GM18873 (cell line): ENCODE results near the gene SEPHS1.

Experiments
- ATAC-seq: cut with Tn5 transposase; IDR thresholded peaks from one replicate; pipeline ENCODE4 v1.9.1; 2021; ENCODE audit warnings: mild to moderate bottlenecking, moderate library complexity, moderate number of reproducible peaks; ENCODE audit not compliant: unreplicated experiment, low FRiP score

SEPHS1 gene

GRCh38 chr10:13329565-13329964 is 18.5 kb downstream of the SEPHS1 start:
- ATAC-seq = no peak

DNA sequence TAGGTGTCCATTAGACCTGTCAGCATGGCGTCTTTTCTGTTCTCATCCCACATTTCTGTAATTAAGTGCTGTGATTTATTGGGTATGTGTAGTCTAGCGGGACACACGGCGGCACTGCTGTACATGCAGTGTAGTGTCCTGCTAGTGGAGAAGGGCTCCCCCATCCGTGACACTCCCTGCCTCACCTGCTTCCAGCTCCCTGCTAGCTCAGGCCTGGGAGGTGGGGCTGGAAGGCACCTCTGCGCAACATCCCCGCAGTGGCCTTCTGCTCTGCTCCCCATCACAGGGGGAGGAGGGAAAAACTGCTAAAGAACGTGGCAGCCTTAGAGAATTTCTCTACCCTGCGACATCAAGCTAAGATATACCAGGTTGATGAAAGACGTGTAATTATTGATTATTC is 19.5 kb downstream of the SEPHS1 start:
- no peak for ATAC-seq

- no peak for ATAC-seq
Observed at GRCh38 chr10:13328126-13328525, 20.0 kb downstream of the SEPHS1 start.

DNA sequence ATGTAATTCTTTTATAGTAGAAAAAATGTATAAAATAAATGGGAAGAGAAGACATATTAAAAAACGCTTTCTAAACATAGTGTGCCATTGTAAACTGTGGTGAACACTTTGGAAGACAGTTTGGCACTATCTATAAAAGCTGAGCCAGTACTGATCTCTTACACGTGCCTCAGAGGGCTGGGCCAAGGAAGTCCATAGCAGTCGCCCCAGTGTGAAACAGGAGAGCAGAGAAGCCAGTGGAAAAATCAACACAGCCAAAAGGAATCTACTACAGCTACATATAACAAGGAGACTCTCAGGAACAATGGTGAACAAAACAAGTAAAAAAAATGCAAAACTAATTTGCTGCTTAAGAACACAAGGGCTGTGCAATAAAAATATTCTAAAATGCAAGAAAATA is 20.6 kb downstream of the SEPHS1 start:
- ATAC-seq = no peak

- no peak for ATAC-seq
Observed at GRCh38 chr10:13322615-13323148, 25.4 kb downstream of the SEPHS1 start.

DNA sequence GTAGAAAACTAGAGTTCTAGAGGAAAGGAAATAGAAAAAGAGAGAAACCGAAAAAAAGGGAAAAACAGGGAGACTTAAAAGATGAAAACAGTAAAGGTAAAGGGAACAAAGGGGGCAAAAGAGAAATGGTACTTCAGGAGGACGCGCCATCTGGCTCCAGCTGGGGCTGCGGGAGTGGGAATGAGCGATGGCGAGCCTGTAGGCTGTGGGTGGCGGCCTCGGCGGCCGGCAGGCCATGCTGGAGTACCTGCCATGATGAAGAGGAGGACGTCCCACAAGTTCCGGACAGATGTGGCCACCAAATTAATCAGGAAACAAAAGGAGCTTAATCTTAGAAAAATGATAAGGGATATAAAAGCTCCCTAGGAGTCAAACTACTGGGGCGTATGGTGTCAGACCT is 26.5 kb downstream of the SEPHS1 start:
- no peak for ATAC-seq

DNA sequence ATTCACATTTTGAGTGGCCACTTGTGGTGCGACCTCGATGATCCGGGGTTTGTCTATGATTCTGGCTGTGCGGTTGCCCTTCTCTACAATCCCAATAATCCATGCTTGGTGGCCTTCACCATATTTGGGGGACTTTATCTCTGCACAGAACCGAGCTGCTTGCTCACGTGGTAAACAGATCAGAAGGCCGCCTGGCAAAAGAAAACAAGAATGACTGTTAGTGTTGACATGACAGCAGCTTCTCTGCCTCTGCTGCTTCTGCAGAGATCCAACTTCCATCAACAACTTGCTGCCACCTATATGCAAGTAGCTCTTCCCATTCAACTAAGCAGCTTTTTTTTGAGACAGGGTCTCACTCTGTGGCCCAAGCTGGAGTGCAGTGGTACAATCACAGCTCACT is 28.9 kb downstream of the SEPHS1 start:
- no peak for ATAC-seq

DNA sequence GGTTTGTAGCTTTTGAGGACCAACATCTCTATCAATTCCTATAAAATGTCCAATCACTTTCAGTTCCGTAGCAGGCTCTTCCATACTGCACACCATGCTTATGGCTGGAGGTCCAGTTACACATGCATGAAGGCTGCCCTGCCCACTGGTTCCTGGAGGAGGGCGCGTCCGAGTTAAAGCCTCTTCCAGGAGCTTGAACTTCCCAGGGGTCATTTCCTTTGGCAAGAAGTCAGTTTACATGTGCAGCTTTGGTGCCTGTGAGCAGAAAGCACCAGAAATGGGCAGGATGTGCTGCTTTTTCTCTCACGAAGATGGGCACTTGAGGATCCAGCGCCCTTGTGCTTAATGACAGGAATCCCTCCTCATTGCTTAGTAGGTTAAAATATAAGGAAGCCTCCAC is 30.6 kb downstream of the SEPHS1 start:
- ATAC-seq = no peak

- no peak for ATAC-seq
Observed at GRCh38 chr10:13316635-13317311, 31.3 kb downstream of the SEPHS1 start.

- ATAC-seq = no peak
Observed at GRCh38 chr10:13315361-13315760, 32.7 kb downstream of the SEPHS1 start.

- no peak for ATAC-seq
Observed at GRCh38 chr10:13311177-13311575, 36.9 kb downstream of the SEPHS1 start.

DNA sequence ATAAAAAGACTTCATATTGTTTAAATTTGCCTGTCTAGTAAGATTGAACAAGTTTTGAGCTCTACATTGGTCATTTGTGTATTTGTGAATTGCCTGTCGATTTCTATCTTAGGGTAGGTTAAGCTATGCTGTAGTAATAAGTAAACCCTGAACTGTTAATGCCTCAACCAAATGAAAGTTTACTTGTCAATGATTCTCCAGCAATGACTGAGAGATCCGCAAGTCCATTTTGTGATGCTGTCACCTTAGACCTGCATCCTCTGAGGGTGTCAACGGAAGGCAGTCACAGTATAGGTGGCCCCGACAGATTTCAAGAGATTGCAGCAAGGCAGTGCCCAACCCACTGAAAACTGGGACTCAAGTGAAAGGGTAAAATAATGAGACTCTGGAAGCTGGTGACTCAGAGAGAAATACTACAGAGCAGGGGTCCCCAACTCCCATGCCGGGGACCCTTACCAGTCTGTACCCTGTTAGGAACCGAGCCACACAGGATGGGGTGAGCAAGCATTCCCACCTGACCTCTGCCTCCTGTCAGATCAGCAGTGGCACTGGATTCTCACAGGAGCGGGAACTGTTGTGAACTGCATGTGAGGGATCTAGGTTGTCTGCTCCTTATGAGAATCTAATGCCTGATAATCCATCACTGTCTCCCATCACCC is 37.4 kb downstream of the SEPHS1 start:
- ATAC-seq = no peak

GRCh38 chr10:13309792-13310191 is 38.3 kb downstream of the SEPHS1 start:
- ATAC-seq = no peak

GRCh38 chr10:13308096-13308495 is 40.0 kb downstream of the SEPHS1 start:
- ATAC-seq = no peak

GRCh38 chr10:13306103-13306502 is 42.0 kb downstream of the SEPHS1 start:
- ATAC-seq = no peak

DNA sequence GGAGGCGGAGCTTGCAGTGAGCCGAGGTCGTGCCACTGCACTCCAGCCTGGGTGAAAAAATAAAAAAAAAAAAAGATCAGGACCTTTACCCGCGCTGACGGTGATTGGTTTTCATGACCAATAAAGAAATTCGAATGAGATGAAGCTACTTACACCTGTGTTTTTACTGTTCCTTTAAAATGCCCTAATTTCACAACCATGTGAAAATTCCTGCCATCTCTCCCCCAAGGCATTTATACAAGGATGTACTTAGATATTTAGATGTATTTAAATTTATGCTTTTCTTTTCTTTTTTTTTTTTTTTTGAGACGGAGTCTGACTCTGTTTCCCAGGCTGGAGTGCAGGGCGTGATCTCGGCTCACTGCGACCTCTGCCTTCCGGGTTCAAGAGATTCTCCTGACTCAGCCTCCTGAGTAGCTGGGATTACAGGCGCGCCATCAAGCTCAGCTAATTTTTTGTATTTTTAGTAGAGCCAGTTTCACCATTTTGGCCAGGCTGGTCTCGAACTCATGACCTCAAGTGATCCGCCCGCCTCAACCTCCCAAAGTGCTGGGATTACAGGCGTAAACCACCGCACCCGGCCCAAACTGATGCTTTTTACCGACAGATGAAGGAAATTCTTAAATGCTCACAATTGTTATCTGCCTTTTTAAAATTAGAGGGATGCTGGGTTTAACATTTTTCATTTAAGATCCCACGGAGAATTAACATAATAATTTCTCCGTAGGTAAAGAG is 45.1 kb downstream of the SEPHS1 start:
- ATAC-seq = no peak

- ATAC-seq = peak; percentile 45
Observed at GRCh38 chr10:13299437-13300287, 48.4 kb downstream of the SEPHS1 start, which contains the start of gene PHYH. PHYH (minus strand) TSS chr10:13300064; CDS start chr10:13300042, 22 bp downstream.

- no peak for ATAC-seq
Observed at GRCh38 chr10:13298748-13299436, 49.2 kb downstream of the SEPHS1 start.

GRCh38 chr10:13296476-13296875 is 51.6 kb downstream of the SEPHS1 start:
- no peak for ATAC-seq

DNA sequence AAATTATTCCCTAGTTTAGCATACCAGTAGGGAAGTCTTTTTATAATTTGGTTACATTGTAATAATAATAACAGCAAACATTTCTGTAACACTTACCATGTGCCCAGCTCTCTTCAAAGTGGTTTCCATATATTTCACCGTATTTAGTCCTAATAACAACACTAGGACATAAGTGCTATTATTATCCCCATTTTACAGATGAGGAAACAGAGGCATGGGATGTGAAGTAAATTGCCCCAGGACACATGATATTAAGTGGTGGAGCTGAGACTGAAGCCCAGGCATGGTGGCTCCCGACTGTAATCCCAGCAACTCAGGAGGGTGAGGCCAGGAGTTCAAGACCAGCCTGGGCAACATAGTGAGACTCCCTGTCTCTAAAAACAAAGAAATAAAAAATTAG is 53.3 kb downstream of the SEPHS1 start:
- no peak for ATAC-seq
